GM21825 (cell line): ENCODE measurements around the gene TCERG1L.

Source experiments
- ATAC-seq: cut with Tn5 transposase; IDR thresholded peaks from one replicate; pipeline ENCODE4 v1.9.1; 2021; ENCODE audit warnings: mild to moderate bottlenecking, moderate library complexity; ENCODE audit not compliant: unreplicated experiment

Gene TCERG1L

DNA sequence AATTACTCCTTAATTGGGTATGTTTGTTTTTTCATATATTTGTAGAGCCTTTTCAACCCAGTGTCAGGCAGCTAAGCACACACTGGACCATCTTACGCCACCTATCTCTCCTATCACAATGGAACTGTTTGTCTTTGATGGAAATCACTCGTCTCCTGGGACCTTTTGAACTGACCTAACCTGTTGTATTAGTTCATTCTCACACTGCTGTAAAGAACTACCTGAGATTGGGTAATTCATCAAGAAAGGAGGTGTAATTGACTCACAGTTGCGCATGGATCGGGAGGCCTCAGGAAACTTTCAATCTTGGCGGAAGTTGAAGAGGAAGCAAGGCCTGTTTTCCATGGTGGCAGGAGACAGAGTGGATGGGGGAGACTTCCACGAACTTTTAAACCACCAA lies 182.0 kb downstream of the TCERG1L start:
- ATAC-seq, result no peak

DNA sequence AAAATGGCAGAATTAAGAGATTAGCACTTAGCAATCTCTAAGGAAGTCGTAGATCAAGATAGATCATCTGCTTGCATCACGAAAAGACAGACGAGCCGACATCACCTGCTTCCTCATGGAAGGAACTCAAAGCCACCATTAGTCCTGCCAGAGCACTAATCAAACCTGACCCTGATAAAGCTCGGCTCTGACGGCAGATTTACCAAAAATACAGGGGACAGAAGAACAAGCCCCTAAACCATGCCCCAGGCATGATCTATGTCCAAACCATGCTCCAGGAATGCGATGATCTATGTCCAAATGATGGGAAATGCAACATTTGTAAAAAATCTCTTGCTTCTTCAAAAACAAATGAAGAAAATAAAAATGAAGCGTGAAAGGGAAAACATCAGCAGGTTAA lies 182.8 kb downstream of the TCERG1L start:
- ATAC-seq, result no peak

DNA sequence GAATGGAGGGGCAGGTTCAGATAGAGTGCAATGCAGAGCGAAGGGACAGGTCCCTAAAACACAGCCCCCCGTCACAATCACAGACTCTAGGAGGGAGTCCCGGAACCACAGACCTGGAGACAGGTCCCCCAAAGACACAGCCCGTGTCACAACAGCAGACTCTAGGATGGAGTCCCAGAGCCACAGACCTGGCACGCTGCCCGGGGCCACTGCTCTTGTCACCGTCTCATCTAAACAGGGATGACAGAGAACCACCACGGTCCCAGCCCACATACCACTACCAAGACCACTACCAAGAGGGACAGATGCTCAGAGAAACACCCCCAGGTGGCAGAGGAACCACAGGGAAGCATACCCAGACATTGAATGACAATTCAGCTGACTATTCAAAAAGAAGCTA lies 183.9 kb downstream of the TCERG1L start:
- ATAC-seq, result no peak

- no peak for ATAC-seq
Measured at GRCh38 chr10:131127138-131127589, 184.4 kb downstream of the TCERG1L start.

DNA sequence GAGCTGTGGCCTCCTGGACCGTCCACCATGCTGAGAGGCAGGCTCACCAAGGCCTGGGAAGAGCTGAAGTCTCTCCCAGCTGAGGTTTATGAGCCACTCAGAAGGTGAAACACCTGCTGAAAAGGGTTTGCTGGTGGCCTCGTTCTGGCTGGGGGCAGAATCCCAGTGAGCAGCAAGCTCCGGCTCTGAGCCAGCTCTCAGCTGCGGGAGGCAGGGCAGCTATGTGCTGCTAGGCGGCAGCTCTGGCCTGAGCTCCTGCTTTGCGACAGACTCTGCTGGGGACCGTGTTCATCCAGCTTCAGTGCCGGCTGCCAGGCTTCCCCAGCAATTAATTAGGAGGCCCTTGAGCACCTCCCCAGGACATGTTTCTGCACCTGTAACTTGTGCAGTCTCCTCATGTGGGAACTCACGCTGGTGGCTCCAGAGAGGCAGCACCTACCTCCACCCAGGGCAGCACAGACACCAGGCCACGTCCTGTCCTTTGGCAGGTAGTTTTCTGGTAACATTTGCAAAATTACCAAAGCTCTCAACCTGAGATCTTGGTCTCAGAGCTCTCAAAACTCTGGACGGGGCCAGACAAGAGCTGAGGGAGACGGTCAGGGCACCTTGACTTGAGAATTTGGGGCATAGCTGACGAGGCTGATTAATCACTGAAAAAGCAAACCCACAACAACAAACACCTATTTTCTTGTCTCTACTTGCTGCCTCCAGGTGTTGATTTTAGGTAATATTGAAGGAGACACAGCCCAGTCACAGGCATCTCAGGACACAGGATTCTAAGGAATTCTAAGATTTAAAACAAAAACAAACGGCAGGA lies 185.0 kb downstream of the TCERG1L start:
- ATAC-seq, result no peak

DNA sequence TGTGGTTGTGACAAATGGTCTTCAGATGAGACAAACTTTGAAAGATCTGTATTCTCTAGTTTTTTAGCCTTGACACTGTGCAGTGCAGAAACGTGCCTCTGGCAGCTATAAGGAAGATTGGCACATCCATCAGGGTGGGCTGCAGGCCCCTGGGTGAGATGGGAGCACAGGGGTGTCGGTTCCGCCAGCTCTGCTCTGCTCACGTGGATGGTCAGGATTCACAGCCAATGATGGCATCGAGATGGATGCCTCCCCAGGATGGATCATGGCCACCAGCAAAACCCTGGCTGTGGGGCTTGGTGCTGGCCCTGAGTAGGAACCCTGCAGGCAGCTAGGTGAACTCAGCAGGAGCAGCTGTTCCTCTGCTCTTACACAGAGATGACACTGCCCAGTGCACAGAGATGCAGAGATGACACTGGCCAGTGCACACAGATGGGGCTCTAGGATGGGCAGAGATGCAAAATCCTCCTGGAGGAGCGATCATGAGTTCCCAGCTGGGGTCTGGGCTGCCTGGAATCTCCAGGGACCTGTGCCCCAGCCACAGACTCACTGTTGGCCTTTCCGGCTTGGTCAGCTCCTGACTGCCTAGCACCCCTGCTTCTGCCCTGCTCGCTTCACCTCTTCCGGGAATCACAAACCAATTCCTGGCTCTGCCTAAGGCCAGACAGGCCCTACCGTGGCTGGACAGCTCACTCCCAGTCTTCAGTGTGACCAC lies 185.9 kb downstream of the TCERG1L start:
- no peak for ATAC-seq

- ATAC-seq, result no peak
Measured at GRCh38 chr10:131124945-131125344, 186.6 kb downstream of the TCERG1L start.

GRCh38 chr10:131123496-131123895 lies 188.0 kb downstream of the TCERG1L start:
- no peak for ATAC-seq

- no peak for ATAC-seq
Measured at GRCh38 chr10:131121511-131122035, 189.9 kb downstream of the TCERG1L start.

DNA sequence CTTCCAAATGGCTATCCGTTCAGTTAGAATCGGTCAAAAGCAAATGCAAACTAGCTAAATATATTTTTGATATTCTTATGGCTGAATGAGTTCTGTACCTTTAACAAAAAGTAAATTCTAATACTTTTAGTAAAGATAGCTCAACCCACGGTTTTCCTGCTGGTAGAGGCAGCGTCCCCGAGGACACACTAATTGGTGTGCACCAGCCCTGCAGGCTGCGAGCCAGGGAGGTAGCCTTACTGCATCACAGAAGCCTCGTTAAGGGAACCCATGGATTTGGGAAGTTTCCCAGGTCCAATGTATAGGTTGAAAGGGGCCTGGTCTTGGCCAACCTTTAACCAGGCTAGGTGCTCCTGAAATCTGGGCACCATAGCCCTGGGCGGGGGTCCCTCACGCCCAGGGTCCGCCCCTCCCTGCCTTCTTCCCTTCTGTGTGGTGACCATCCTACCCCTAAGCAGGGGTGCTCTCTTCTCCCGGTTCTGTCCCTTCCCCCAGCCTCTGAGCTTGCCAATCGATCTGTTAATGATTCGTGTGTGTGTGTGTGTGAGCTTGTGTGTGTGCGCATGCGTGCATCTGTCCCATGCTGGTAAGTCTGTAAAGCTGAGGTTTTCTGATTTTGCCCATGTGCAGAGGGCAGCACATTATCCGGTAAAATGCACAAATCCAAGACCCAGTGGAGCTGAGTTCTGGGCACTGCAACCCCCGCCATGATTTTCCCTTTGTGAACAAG lies 191.7 kb downstream of the TCERG1L start:
- no peak for ATAC-seq

GRCh38 chr10:131117416-131118212 lies 193.9 kb downstream of the TCERG1L start:
- ATAC-seq, result no peak

- no peak for ATAC-seq
Measured at GRCh38 chr10:131116991-131117375, 194.5 kb downstream of the TCERG1L start.

GRCh38 chr10:131116216-131116990 lies 195.1 kb downstream of the TCERG1L start:
- no peak for ATAC-seq

- ATAC-seq, result no peak
Measured at GRCh38 chr10:131115801-131116200, 195.7 kb downstream of the TCERG1L start.

DNA sequence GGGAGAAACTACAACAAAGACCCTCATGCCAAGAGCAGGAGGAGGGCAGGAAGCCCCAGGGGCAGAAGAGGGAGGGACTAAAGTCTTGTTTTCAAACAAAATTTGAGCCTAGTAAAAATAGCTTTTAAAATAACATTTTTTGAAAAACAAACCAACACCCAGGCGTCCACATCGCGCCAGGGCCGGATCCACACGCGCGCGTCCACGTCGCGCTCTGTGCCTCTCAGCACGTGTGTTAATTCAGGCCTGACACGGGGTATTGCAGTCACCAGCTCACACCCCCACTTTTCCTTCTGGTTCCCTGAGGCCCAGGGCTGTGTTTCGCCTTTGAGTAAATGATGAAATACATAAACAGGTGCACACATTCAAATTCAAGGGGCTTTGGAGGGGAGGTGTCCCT lies 196.2 kb downstream of the TCERG1L start:
- no peak for ATAC-seq

- no peak for ATAC-seq
Measured at GRCh38 chr10:131114846-131115245, 196.7 kb downstream of the TCERG1L start.

DNA sequence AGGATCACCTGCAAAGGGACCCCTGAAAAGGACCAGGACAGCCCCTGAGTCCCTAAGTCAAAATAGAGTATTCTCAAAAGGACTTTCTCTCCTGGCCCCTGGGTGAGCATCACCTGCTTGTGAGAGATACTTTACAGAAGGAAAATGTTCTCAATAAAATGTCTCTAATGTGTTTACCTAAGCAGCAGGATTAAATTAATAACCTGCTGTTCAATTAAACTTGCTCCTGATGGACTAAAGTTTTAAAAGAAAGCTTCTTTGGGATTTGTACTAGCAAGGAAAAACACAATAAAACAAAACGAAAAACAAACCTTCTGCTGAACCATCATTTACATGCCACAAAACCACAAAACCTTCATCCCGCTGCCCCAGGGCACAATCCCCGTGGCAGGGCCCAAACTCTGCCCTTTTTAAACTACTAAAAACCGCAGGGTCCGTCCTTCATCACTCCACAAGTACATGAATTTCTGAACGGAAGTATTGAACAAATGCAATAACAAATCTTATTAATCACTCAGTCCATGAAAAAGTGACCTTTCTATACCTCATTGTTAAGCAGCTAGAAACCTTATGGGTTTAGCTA lies 197.7 kb downstream of the TCERG1L start:
- no peak for ATAC-seq

- ATAC-seq, result no peak
Measured at GRCh38 chr10:131113165-131113564, 198.4 kb downstream of the TCERG1L start.

GRCh38 chr10:131112691-131113090 lies 198.8 kb downstream of the TCERG1L start:
- ATAC-seq, result no peak
